ENCODE data around the gene ATP4B.

The ATP4B gene

GRCh38 chr13:113641426-113641825 is 16.6 kb downstream of the ATP4B start:
- Histone ChIP-seq H3K4me1 (no peaks in the 10 kb centered on the region), H3K9me3 (no peaks in the 10 kb centered on the region), H3K27me3 (ENCODE audit: low read depth) (no peaks in the 10 kb centered on the region), H3K36me3 (replicated peaks) (peaks cover 51% of the 10 kb centered on the region), H3K4me3 (no peak overlapping the region)
- no peak for DNase-seq (ENCODE audit: low spot score in 2 of 2)
- in situ Hi-C loops (cut with MboI; ENCODE audit: low sequenced_read_pairs), result no loop called here

- peaks cover 67% of the 10 kb centered on the region for H3K36me3 ChIP-seq (replicated peaks)
- no peak for DNase-seq (ENCODE audit: low spot score in 2 of 2)
- no peaks in the 10 kb centered on the region for H3K9me3 ChIP-seq
- no peak overlapping the region for H3K4me3 ChIP-seq
- no peaks in the 10 kb centered on the region for H3K4me1 ChIP-seq
- in situ Hi-C loops (cut with MboI; ENCODE audit: low sequenced_read_pairs), result no loop called here
- no peaks in the 10 kb centered on the region for H3K27me3 ChIP-seq (ENCODE audit: low read depth)
These were observed 18.3 kb downstream of the ATP4B start for GRCh38 chr13:113639616-113640262.

DNA sequence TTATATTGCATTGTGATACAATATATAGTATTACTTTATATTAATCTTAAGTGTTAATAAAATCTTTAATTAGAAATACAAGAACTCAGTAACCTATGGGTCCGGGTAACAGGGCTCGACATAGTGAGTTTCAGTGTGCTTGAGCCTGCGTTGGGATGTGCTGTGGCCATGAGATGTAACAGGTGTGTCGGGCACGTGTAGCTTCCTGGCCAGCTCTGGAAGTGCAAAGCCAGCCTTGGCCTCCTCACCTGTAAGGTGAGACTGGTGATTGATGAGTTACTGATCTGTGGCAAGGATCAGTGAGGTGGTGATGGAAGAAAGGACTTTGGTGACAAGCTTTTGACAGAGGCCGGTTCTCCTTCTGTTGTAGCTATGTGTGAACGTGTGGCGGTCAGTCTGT is 19.2 kb downstream of the ATP4B start:
- Histone ChIP-seq H3K9me3 (no peaks in the 10 kb centered on the region), H3K4me1 (no peaks in the 10 kb centered on the region), H3K36me3 (replicated peaks) (peaks cover 77% of the 10 kb centered on the region), H3K27me3 (ENCODE audit: low read depth) (no peaks in the 10 kb centered on the region), H3K4me3 (no peak overlapping the region)
- DNase-seq (ENCODE audit: low spot score in 2 of 2), result no peak
- in situ Hi-C loops (cut with MboI; ENCODE audit: low sequenced_read_pairs), result no loop called here

DNA sequence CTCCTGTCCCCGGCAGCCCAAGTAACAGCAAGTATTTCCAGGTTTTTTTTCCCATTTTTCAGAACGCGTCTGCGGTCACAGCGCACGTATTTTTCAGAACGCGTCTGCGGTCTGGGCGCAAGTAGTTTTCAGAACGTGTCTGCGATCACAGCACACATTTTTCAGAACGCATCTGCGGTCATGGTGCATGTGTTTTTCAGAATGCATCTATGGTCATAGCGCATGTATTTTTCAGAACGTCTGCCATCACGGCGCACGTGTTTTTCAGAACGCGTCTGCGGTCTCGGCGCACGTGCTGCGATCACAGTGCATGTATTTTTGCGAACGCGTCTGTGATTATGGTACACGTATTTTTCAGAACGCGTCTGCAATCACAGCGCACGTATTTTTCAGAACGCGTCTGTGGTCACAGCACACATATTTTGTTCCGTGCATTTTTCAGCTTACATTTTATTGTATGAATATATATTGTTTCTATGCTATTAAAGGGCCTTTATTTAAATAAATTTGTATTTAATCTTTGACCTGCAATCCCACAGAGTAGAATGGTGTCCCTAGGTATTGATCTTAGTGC is 19.7 kb downstream of the ATP4B start:
- Histone ChIP-seq H3K36me3 (replicated peaks) (peaks cover 81% of the 10 kb centered on the region), H3K27me3 (ENCODE audit: low read depth) (no peaks in the 10 kb centered on the region), H3K9me3 (no peaks in the 10 kb centered on the region), H3K4me3 (no peak overlapping the region), H3K4me1 (no peaks in the 10 kb centered on the region)
- no peak for DNase-seq (ENCODE audit: low spot score in 2 of 2)
- in situ Hi-C loops (cut with MboI; ENCODE audit: low sequenced_read_pairs), result no loop called here

GRCh38 chr13:113637262-113638160 is 20.5 kb downstream of the ATP4B start:
- Histone ChIP-seq H3K27me3 (ENCODE audit: low read depth) (no peaks in the 10 kb centered on the region), H3K4me1 (no peaks in the 10 kb centered on the region), H3K9me3 (no peaks in the 10 kb centered on the region), H3K36me3 (replicated peaks) (peaks cover 87% of the 10 kb centered on the region), H3K4me3 (no peak overlapping the region)
- in situ Hi-C loops (cut with MboI; ENCODE audit: low sequenced_read_pairs), result no loop called here
- no peak for DNase-seq (ENCODE audit: low spot score in 2 of 2)

GRCh38 chr13:113636266-113636963 is 21.6 kb downstream of the ATP4B start:
- no peaks in the 10 kb centered on the region for H3K9me3 ChIP-seq
- no peaks in the 10 kb centered on the region for H3K27me3 ChIP-seq (ENCODE audit: low read depth)
- peaks cover 88% of the 10 kb centered on the region for H3K36me3 ChIP-seq (replicated peaks)
- in situ Hi-C loops (cut with MboI; ENCODE audit: low sequenced_read_pairs), result no loop called here
- no peak for DNase-seq (ENCODE audit: low spot score in 2 of 2)
- no peak overlapping the region for H3K4me3 ChIP-seq
- no peaks in the 10 kb centered on the region for H3K4me1 ChIP-seq

GRCh38 chr13:113635709-113636108 is 22.3 kb downstream of the ATP4B start:
- no peak overlapping the region for H3K4me3 ChIP-seq
- in situ Hi-C loops (cut with MboI; ENCODE audit: low sequenced_read_pairs), result no loop called here
- peaks cover 87% of the 10 kb centered on the region for H3K36me3 ChIP-seq (replicated peaks)
- DNase-seq (ENCODE audit: low spot score in 2 of 2), result no peak
- no peaks in the 10 kb centered on the region for H3K4me1 ChIP-seq
- H3K9me3 ChIP-seq, result no peaks in the 10 kb centered on the region
- no peaks in the 10 kb centered on the region for H3K27me3 ChIP-seq (ENCODE audit: low read depth)

DNA sequence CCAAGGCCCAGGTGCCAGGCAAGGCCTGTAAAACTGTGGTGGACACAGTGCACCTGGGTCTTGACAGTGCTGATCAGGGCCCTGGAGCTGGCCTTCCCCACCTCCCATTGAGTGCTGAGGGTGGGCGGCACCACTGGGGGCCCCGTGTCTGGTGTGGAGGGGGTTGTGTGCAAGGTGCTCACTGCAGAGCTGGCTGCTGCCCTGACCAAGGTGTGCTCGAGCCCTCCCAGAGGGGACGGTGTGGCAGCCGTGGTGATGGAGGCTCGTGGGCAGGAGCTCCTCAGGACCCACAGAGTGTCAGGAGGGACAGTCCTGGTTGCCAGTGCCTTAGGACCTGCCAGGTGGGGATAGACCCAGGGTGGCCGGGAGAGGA is 23.0 kb downstream of the ATP4B start:
- no peak for DNase-seq (ENCODE audit: low spot score in 2 of 2)
- Histone ChIP-seq H3K4me3 (no peak overlapping the region), H3K36me3 (replicated peaks) (peaks cover 85% of the 10 kb centered on the region), H3K4me1 (no peaks in the 10 kb centered on the region), H3K27me3 (ENCODE audit: low read depth) (no peaks in the 10 kb centered on the region), H3K9me3 (no peaks in the 10 kb centered on the region)
- in situ Hi-C loops (cut with MboI; ENCODE audit: low sequenced_read_pairs), result no loop called here

DNA sequence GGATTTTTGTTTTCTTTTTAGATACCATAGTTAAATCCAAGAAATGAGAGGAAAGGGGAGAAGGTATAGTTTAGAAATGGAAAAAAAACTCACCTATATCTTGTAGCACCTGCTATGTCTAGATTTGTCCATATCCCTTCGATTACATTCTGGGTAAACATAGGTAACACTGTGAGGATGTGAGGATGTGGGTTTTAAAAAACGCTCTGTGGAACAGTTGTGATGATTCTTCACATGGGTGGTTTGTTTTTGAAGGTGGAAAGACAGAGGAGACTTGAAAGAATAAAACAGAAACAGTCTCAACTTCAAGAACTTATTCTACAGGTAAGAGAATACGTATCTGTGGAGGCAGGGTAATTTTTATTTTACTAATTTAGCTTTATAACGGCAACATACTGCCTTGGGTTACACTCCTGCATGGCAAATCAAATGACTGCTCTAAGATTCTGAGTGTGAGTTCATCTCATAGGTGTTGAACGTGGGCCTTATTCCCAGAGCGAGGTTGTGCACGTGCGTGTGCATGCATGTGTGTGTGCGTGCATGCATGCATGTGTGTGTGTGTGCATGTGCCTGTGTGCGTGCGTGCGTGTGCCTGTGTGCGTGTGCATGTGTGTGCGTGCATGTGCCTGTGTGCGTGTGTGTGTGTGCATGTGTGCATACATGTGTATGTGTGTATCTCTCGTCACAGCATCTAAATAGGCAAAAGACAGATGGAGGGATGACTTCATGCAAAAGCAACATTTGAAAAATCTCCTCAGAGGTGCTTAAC is 23.5 kb downstream of the ATP4B start:
- in situ Hi-C loops (cut with MboI; ENCODE audit: low sequenced_read_pairs), result no loop called here
- no peak for DNase-seq (ENCODE audit: low spot score in 2 of 2)
- H3K36me3 ChIP-seq (replicated peaks), result peaks cover 86% of the 10 kb centered on the region
- H3K9me3 ChIP-seq, result no peaks in the 10 kb centered on the region
- no peaks in the 10 kb centered on the region for H3K27me3 ChIP-seq (ENCODE audit: low read depth)
- no peak overlapping the region for H3K4me3 ChIP-seq
- H3K4me1 ChIP-seq, result no peaks in the 10 kb centered on the region

- no peak for DNase-seq (ENCODE audit: low spot score in 2 of 2)
- Histone ChIP-seq H3K9me3 (no peaks in the 10 kb centered on the region), H3K4me3 (no peak overlapping the region), H3K4me1 (no peaks in the 10 kb centered on the region), H3K27me3 (ENCODE audit: low read depth) (no peaks in the 10 kb centered on the region), H3K36me3 (replicated peaks) (peaks cover 90% of the 10 kb centered on the region)
- in situ Hi-C loops (cut with MboI; ENCODE audit: low sequenced_read_pairs), result no loop called here
These were observed 24.5 kb downstream of the ATP4B start for GRCh38 chr13:113633485-113633873.

- no peaks in the 10 kb centered on the region for H3K9me3 ChIP-seq
- H3K4me1 ChIP-seq, result no peaks in the 10 kb centered on the region
- no peak overlapping the region for H3K4me3 ChIP-seq
- DNase-seq (ENCODE audit: low spot score in 2 of 2), result no peak
- in situ Hi-C loops (cut with MboI; ENCODE audit: low sequenced_read_pairs), result no loop called here
- no peaks in the 10 kb centered on the region for H3K27me3 ChIP-seq (ENCODE audit: low read depth)
- H3K36me3 ChIP-seq (replicated peaks), result peaks cover 85% of the 10 kb centered on the region
These were observed 25.1 kb downstream of the ATP4B start for GRCh38 chr13:113632706-113633484.

GRCh38 chr13:113631341-113632095 is 26.5 kb downstream of the ATP4B start:
- H3K9me3 ChIP-seq, result no peaks in the 10 kb centered on the region
- no peaks in the 10 kb centered on the region for H3K4me1 ChIP-seq
- H3K36me3 ChIP-seq (replicated peaks), result peaks cover 84% of the 10 kb centered on the region
- no peak overlapping the region for H3K4me3 ChIP-seq
- no peak for DNase-seq (ENCODE audit: low spot score in 2 of 2)
- H3K27me3 ChIP-seq (ENCODE audit: low read depth), result no peaks in the 10 kb centered on the region
- in situ Hi-C loops (cut with MboI; ENCODE audit: low sequenced_read_pairs), result no loop called here
